HEK293 (cell line): Measurements from ENCODE around the gene POLR3C.

ENCODE experiments used
- CTCF ChIA-PET: fragments of 350-600 bp; formaldehyde crosslinking; extraction: SDS; loops from one replicate; lab custom pipeline; 2021; ENCODE audit warnings: antibody characterized with exemption; lab: Yijun Ruan, JAX
- POLR2A ChIA-PET: fragments of 300-600 bp; formaldehyde crosslinking; extraction: SDS; loops from one replicate; lab custom pipeline; 2020; ENCODE audit warnings: antibody characterized with exemption, inconsistent platforms; lab: Yijun Ruan, JAX
- H3K27ac ChIP-seq: fragments of 200-500 bp; sonication (Bioruptor generic); 2 replicates; pipeline ENCODE4 v1.5.1; 2014; ENCODE audit warnings: low read depth, low read length, control low read depth, inconsistent platforms; ENCODE audit errors: extremely low read depth
- H3K36me3 ChIP-seq, 2 experiments: fragments of 200-500 bp in 1 of 2; sonication (Bioruptor generic) in 1 of 2; 1 replicate in 1 of 2; 2 replicates in 1 of 2; pipeline ENCODE4 v1.5.1; 2014 to 2017; ENCODE audit warnings: inconsistent platforms in 2 of 2, low read length in 2 of 2; ENCODE audit not compliant: control insufficient read depth in 2 of 2, insufficient read depth in 1 of 2
- H3K4me1 ChIP-seq: fragments of 200-500 bp; sonication (Bioruptor generic); 2 replicates; pipeline ENCODE4 v1.5.1; 2014; ENCODE audit warnings: mild to moderate bottlenecking, low read length, inconsistent platforms; ENCODE audit not compliant: control insufficient read depth, insufficient read depth
- H3K4me3 ChIP-seq: 2 replicates; pipeline ENCODE4 v1.5.1; 2011; ENCODE audit warnings: low read depth, mild to moderate bottlenecking, control low read depth, low read length, moderate library complexity
- H3K9me3 ChIP-seq: fragments of 200-500 bp; sonication (Bioruptor generic); 2 replicates; pipeline ENCODE4 v1.5.1; 2014; ENCODE audit warnings: low read depth, low read length, inconsistent platforms; ENCODE audit not compliant: control insufficient read depth, insufficient read depth
- FEZF1 ChIP-seq: fragments of 450-650 bp; formaldehyde crosslinking; IDR thresholded peaks from 2 replicates; pipeline ENCODE4 v1.5.1; 2016; ENCODE audit warnings: missing biosample characterization, missing genetic modification characterization
- GLIS1 ChIP-seq: fragments of 450-650 bp; formaldehyde crosslinking; IDR thresholded peaks from 2 replicates; pipeline ENCODE4 v1.5.1; 2016; ENCODE audit warnings: missing biosample characterization, missing genetic modification characterization
- HOXD13 ChIP-seq: sonication (generic); formaldehyde crosslinking; IDR thresholded peaks from 2 replicates; pipeline ENCODE4 v1.8.0; 2022; ENCODE audit warnings: missing genetic modification reagents, borderline replicate concordance
- KLF9 ChIP-seq: fragments of 450-650 bp; formaldehyde crosslinking; IDR thresholded peaks from 2 replicates; pipeline ENCODE4 v1.5.1; 2016; ENCODE audit warnings: missing biosample characterization, missing genetic modification characterization, low read depth
- OSR2 ChIP-seq: fragments of 450-650 bp; formaldehyde crosslinking; IDR thresholded peaks from 2 replicates; pipeline ENCODE4 v1.5.1; 2016; ENCODE audit warnings: missing biosample characterization, missing genetic modification characterization
- SP3 ChIP-seq: fragments of 450-650 bp; formaldehyde crosslinking; IDR thresholded peaks from 2 replicates; pipeline ENCODE4 v1.5.1; 2016; ENCODE audit warnings: missing biosample characterization, missing genetic modification characterization
- YY2 ChIP-seq: fragments of 450-650 bp; formaldehyde crosslinking; IDR thresholded peaks from 2 replicates; pipeline ENCODE4 v1.5.1; 2016; ENCODE audit warnings: missing biosample characterization, missing genetic modification characterization
- ZBTB17 ChIP-seq: fragments of 450-650 bp; formaldehyde crosslinking; IDR thresholded peaks from 2 replicates; pipeline ENCODE4 v1.5.1; 2016; ENCODE audit warnings: missing biosample characterization, missing genetic modification characterization
- ZIC2 ChIP-seq: fragments of 450-650 bp; formaldehyde crosslinking; IDR thresholded peaks from 2 replicates; pipeline ENCODE4 v1.5.1; 2016; ENCODE audit warnings: missing biosample characterization, missing genetic modification characterization
- ZNF121 ChIP-seq: fragments of 450-650 bp; formaldehyde crosslinking; IDR thresholded peaks from 2 replicates; pipeline ENCODE4 v1.5.1; 2016; ENCODE audit warnings: missing biosample characterization, missing genetic modification characterization
- ZNF132 ChIP-seq: fragments of 450-650 bp; formaldehyde crosslinking; IDR thresholded peaks from 2 replicates; pipeline ENCODE4 v1.5.1; 2017; ENCODE audit warnings: missing biosample characterization, missing genetic modification characterization, borderline replicate concordance
- ZNF140 ChIP-seq: fragments of 450-650 bp; formaldehyde crosslinking; IDR thresholded peaks from 2 replicates; pipeline ENCODE4 v1.5.1; 2016; ENCODE audit warnings: missing biosample characterization, missing genetic modification characterization
- ZNF155 ChIP-seq: fragments of 450-650 bp; formaldehyde crosslinking; IDR thresholded peaks from 2 replicates; pipeline ENCODE4 v1.5.1; 2016; ENCODE audit warnings: missing biosample characterization, missing genetic modification characterization
- ZNF169 ChIP-seq: fragments of 450-650 bp; formaldehyde crosslinking; IDR thresholded peaks from 2 replicates; pipeline ENCODE4 v1.5.1; 2016; ENCODE audit warnings: missing biosample characterization, missing genetic modification characterization
- ZNF174 ChIP-seq: fragments of 450-650 bp; formaldehyde crosslinking; IDR thresholded peaks from 2 replicates; pipeline ENCODE4 v1.5.0; 2017; ENCODE audit warnings: missing biosample characterization, mild to moderate bottlenecking, missing genetic modification characterization
- ZNF202 ChIP-seq: fragments of 450-650 bp; formaldehyde crosslinking; IDR thresholded peaks from 2 replicates; pipeline ENCODE4 v1.5.1; 2016; ENCODE audit warnings: missing biosample characterization, missing genetic modification characterization, borderline replicate concordance
- ZNF341 ChIP-seq: fragments of 450-650 bp; formaldehyde crosslinking; IDR thresholded peaks from 2 replicates; pipeline ENCODE4; 2016; ENCODE audit warnings: low read depth, missing biosample characterization, missing genetic modification characterization
- ZNF48 ChIP-seq: fragments of 450-650 bp; formaldehyde crosslinking; IDR thresholded peaks from 2 replicates; pipeline ENCODE4 v1.5.1; 2016; ENCODE audit warnings: missing biosample characterization, missing genetic modification characterization
- ZNF544 ChIP-seq: fragments of 450-650 bp; formaldehyde crosslinking; IDR thresholded peaks from 2 replicates; pipeline ENCODE4 v1.5.0; 2017; ENCODE audit warnings: missing biosample characterization, missing genetic modification characterization
- ZNF560 ChIP-seq: fragments of 450-650 bp; formaldehyde crosslinking; IDR thresholded peaks from 2 replicates; pipeline ENCODE4 v1.5.1; 2017; ENCODE audit warnings: missing biosample characterization, missing genetic modification characterization, borderline replicate concordance
- ZNF626 ChIP-seq: fragments of 450-650 bp; sonication (Bioruptor Pico); formaldehyde crosslinking; IDR thresholded peaks from 2 replicates; pipeline ENCODE4 v1.5.1; 2018; ENCODE audit warnings: missing biosample characterization, missing genetic modification characterization, inconsistent platforms
- ZNF629 ChIP-seq: fragments of 450-650 bp; formaldehyde crosslinking; IDR thresholded peaks from 2 replicates; pipeline ENCODE4 v1.5.1; 2017; ENCODE audit warnings: missing biosample characterization, missing genetic modification characterization
- ZNF664 ChIP-seq: fragments of 450-650 bp; formaldehyde crosslinking; IDR thresholded peaks from 2 replicates; pipeline ENCODE4 v1.5.1; 2016; ENCODE audit warnings: missing biosample characterization, missing genetic modification characterization
- ZNF747 ChIP-seq: fragments of 450-650 bp; formaldehyde crosslinking; IDR thresholded peaks from 2 replicates; pipeline ENCODE4 v1.5.1; 2016; ENCODE audit warnings: missing biosample characterization, missing genetic modification characterization
- ZNF768 ChIP-seq: fragments of 450-650 bp; formaldehyde crosslinking; IDR thresholded peaks from 2 replicates; pipeline ENCODE4 v1.5.1; 2018; ENCODE audit warnings: missing biosample characterization, mild to moderate bottlenecking, missing genetic modification characterization
- ZNF776 ChIP-seq: fragments of 450-650 bp; formaldehyde crosslinking; IDR thresholded peaks from 2 replicates; pipeline ENCODE4 v1.5.0; 2017; ENCODE audit warnings: missing biosample characterization, missing genetic modification characterization, borderline replicate concordance
- TF ChIP-seq, protein P1 (sequence below): fragments of 450-650 bp; IDR thresholded peaks from 2 replicates; pipeline ENCODE4 v1.5.1; 2018; ENCODE audit warnings: missing biosample characterization, mild to moderate bottlenecking, missing genetic modification characterization
- TF ChIP-seq, protein P2 (sequence below): fragments of 450-650 bp; formaldehyde crosslinking; IDR thresholded peaks from 2 replicates; pipeline ENCODE4 v1.5.1; 2016; ENCODE audit warnings: missing biosample characterization, missing genetic modification characterization, borderline replicate concordance

Gene POLR3C

DNA sequence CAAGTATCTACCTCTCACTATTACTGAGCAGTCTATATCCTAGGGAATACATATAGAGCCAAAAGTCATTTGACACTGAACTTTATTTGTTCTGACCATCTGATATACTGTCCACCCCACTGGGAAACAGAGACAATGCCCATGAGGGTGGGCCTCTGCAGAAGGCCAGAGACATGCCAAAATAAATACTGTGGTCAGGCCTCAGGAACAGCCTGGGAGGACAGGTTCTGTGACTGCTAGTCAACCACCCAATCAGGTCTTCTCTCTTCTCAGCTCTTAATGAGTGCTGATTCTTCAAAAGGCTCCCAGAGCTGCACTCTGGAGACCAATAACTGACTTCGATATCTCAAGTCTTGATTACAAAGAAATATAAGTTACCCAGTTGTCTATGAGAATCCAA is 67.1 kb downstream of the POLR3C start:
- no peak overlapping the region for H3K4me3 ChIP-seq
- CTCF ChIA-PET = interaction anchor here (0.5 to 11.9 kb wide), 37 partner anchors 10 to 144 kb away, joined by 3 to 222 read pairs (median 5); partner anchors contain the start of genes ANKRD34A, HJV, ITGA10 and LIX1L
- no peaks in the 10 kb centered on the region for H3K36me3 ChIP-seq
- POLR2A ChIA-PET = interaction anchor here (0.6 to 2.7 kb wide), 10 partner anchors 10 to 147 kb away, joined by 3 to 41 read pairs (median 6); partner anchors contain the start of genes ANKRD34A, LIX1L, PIAS3 and POLR3GL
- peak overlapping the region; percentile 66 for H3K27ac ChIP-seq
- TF ChIP-seq ZIC2 = peak; percentile 65
- no peak for TF ChIP-seq ZNF155
- TF ChIP-seq GLIS1 (tag by site-specific recombination) = peak; percentile 40; the same call in 1 of the 2 replicates
- peak; percentile 75 for TF ChIP-seq OSR2
- TF ChIP-seq FEZF1 (tag by site-specific recombination) = peak; percentile 63; the same call in 1 of the 2 replicates
- TF ChIP-seq ZNF48 (tag by site-specific recombination) = no peak
- TF ChIP-seq ZNF341 (tag by site-specific recombination) = peak; percentile 59; the same call in 1 of the 2 replicates
- H3K4me1 ChIP-seq = peaks cover 15% of the 10 kb centered on the region
- no peaks in the 10 kb centered on the region for H3K9me3 ChIP-seq

DNA sequence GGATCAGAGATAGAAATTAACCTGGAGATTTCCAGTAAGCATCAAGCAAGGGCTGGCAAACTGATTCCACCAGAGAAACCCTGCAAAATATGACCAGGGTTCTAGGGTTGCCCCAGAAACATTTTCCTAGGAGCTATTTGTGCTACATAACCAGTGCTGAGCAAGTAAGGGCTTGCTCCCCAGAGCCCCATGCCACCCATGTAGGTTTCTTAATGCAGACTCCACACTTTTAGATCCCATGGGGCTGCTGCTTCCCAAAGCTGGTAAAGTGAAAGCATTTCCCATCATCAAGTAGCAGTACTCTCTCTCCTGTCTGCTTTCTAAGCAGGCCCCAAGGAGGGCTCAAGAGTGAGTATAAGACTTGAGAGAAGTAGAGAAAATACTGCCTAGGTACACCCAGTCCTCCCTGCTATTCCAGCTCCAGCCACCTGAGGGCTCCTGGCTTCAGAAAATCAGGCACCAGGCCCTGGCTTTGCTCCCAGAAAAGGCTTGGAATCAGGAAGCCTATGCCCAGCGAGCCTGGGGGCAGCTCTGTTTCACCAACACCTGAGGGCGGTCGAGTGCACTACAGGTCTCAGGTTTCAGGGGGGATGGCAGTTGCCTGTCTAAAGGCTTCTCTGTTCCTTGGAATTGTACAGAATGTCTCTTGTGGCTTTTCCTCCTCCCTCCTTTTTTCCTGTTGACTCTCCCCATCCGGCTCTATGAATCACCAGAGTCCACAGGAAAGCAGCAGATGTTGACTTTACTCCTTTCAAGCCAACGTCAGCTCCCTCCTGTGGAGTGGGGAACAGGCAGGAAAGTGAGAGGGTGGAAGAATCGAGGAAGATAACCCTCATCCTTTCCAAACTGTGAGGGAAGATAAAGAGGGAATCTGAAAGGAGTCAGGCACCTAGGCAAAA is 67.8 kb downstream of the POLR3C start:
- no peaks in the 10 kb centered on the region for H3K9me3 ChIP-seq
- H3K36me3 ChIP-seq = no peaks in the 10 kb centered on the region
- CTCF ChIA-PET = interaction anchor here (0.5 to 11.9 kb wide), 41 partner anchors 9 to 144 kb away, joined by 3 to 222 read pairs (median 5); partner anchors contain the start of genes ANKRD34A, HJV, ITGA10 and LIX1L
- peak overlapping the region; percentile 66 for H3K27ac ChIP-seq
- H3K4me3 ChIP-seq = no peak overlapping the region
- peaks cover 15% of the 10 kb centered on the region for H3K4me1 ChIP-seq
- POLR2A ChIA-PET = interaction anchor here (0.6 to 2.7 kb wide), 14 partner anchors 10 to 146 kb away, joined by 3 to 41 read pairs (median 5); partner anchors contain the start of genes ANKRD34A, LIX1L, NUDT17 and PIAS3
- TF ChIP-seq ZNF202 (tag by site-specific recombination) (no peak), ZNF776 (no peak), ZNF629 (peak; percentile 88), ZNF626 (tag by site-specific recombination) (no peak), ZNF174 (no peak), ZNF747 (tag by site-specific recombination) (no peak), ZNF544 (tag by site-specific recombination) (no peak), KLF9 (tag by site-specific recombination) (no peak), ZNF169 (tag by site-specific recombination) (no peak), ZNF664 (tag by site-specific recombination) (peak; percentile 55; the same call in 1 of the 2 replicates), YY2 (no peak), ZNF48 (tag by site-specific recombination) (no peak), HOXD13 (CRISPR knock-in tag) (no peak), ZNF768 (tag by site-specific recombination) (no peak), SP3 (tag by site-specific recombination) (no peak; the same call in 1 of the 2 replicates), ZNF121 (no peak), ZNF140 (tag by site-specific recombination) (no peak), ZNF132 (no peak), ZNF560 (tag by site-specific recombination) (no peak), ZBTB17 (peak; percentile 96)
- TF ChIP-seq, protein P1, sequence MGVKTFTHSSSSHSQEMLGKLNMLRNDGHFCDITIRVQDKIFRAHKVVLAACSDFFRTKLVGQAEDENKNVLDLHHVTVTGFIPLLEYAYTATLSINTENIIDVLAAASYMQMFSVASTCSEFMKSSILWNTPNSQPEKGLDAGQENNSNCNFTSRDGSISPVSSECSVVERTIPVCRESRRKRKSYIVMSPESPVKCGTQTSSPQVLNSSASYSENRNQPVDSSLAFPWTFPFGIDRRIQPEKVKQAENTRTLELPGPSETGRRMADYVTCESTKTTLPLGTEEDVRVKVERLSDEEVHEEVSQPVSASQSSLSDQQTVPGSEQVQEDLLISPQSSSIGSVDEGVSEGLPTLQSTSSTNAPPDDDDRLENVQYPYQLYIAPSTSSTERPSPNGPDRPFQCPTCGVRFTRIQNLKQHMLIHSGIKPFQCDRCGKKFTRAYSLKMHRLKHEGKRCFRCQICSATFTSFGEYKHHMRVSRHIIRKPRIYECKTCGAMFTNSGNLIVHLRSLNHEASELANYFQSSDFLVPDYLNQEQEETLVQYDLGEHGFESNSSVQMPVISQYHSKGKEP (tag by site-specific recombination) = peak; percentile 16; the same call in 1 of the 2 replicates
- TF ChIP-seq, protein P2, sequence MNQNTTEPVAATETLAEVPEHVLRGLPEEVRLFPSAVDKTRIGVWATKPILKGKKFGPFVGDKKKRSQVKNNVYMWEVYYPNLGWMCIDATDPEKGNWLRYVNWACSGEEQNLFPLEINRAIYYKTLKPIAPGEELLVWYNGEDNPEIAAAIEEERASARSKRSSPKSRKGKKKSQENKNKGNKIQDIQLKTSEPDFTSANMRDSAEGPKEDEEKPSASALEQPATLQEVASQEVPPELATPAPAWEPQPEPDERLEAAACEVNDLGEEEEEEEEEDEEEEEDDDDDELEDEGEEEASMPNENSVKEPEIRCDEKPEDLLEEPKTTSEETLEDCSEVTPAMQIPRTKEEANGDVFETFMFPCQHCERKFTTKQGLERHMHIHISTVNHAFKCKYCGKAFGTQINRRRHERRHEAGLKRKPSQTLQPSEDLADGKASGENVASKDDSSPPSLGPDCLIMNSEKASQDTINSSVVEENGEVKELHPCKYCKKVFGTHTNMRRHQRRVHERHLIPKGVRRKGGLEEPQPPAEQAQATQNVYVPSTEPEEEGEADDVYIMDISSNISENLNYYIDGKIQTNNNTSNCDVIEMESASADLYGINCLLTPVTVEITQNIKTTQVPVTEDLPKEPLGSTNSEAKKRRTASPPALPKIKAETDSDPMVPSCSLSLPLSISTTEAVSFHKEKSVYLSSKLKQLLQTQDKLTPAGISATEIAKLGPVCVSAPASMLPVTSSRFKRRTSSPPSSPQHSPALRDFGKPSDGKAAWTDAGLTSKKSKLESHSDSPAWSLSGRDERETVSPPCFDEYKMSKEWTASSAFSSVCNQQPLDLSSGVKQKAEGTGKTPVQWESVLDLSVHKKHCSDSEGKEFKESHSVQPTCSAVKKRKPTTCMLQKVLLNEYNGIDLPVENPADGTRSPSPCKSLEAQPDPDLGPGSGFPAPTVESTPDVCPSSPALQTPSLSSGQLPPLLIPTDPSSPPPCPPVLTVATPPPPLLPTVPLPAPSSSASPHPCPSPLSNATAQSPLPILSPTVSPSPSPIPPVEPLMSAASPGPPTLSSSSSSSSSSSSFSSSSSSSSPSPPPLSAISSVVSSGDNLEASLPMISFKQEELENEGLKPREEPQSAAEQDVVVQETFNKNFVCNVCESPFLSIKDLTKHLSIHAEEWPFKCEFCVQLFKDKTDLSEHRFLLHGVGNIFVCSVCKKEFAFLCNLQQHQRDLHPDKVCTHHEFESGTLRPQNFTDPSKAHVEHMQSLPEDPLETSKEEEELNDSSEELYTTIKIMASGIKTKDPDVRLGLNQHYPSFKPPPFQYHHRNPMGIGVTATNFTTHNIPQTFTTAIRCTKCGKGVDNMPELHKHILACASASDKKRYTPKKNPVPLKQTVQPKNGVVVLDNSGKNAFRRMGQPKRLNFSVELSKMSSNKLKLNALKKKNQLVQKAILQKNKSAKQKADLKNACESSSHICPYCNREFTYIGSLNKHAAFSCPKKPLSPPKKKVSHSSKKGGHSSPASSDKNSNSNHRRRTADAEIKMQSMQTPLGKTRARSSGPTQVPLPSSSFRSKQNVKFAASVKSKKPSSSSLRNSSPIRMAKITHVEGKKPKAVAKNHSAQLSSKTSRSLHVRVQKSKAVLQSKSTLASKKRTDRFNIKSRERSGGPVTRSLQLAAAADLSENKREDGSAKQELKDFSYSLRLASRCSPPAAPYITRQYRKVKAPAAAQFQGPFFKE (tag by site-specific recombination) = no peak
